BE2C (cell line): ENCODE results near the gene GABRD.

Experiments
- DNase-seq: peaks from one replicate; pipeline ENCODE4 v3.0.0-alpha.2; 2020
- H3K27me3 ChIP-seq: fragments of 250-450 bp; sonication (Bioruptor Pico); 2 replicates; pipeline ENCODE4 v1.5.1; 2020; ENCODE audit warnings: mild to moderate bottlenecking
- H3K36me3 ChIP-seq: fragments of 250-450 bp; sonication (Bioruptor Pico); 2 replicates; pipeline ENCODE4 v1.5.1; 2020; ENCODE audit warnings: mild to moderate bottlenecking
- H3K4me1 ChIP-seq: fragments of 250-450 bp; sonication (Bioruptor Pico); 2 replicates; pipeline ENCODE4 v1.5.1; 2020
- H3K4me3 ChIP-seq: 2 replicates; pipeline ENCODE4 v1.5.1; 2011; ENCODE audit warnings: low read depth, low read length
- H3K9me3 ChIP-seq: fragments of 250-450 bp; sonication (Bioruptor Pico); 2 replicates; pipeline ENCODE4 v1.5.1; 2020
- TF ChIP-seq, protein P1 (sequence below): IDR thresholded peaks from 2 replicates; pipeline ENCODE4 v1.5.1; 2012; ENCODE audit warnings: mild to moderate bottlenecking, low read depth, low read length

GABRD gene

DNA sequence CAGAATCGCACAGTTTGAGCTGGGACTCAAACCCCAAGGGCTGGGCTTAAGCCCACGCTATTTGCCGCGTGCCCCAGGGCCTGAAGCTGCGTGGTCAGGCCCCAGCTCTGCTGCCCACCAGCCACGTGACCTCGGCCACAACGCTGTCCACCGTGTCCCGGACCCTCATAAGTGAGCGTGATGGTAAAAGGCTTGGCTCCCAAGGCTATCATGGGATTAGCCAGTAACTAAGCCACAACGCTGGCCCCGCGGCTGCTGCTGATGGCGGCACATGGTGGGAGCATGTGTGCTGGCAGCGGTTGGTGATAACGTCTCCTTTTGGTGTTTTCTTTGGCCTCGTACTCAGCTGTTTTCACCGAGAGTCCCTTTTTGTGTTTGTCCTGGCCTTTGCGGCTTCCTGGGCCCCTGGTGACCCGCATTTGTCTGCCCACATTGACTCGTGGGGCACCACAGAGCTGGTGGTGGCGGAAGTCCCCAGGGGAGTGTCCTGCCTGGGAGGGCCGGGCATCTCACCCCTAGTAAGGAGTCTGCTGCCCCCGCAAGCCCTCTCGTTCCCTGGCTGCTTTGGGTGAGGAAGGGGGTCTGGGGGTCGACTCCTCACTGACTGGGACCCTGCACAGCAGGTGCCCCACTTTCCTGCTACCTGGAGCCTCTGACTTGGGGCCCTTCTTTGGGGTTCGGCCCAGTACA lies 60.4 kb downstream of the GABRD start:
- TF ChIP-seq, protein P1, sequence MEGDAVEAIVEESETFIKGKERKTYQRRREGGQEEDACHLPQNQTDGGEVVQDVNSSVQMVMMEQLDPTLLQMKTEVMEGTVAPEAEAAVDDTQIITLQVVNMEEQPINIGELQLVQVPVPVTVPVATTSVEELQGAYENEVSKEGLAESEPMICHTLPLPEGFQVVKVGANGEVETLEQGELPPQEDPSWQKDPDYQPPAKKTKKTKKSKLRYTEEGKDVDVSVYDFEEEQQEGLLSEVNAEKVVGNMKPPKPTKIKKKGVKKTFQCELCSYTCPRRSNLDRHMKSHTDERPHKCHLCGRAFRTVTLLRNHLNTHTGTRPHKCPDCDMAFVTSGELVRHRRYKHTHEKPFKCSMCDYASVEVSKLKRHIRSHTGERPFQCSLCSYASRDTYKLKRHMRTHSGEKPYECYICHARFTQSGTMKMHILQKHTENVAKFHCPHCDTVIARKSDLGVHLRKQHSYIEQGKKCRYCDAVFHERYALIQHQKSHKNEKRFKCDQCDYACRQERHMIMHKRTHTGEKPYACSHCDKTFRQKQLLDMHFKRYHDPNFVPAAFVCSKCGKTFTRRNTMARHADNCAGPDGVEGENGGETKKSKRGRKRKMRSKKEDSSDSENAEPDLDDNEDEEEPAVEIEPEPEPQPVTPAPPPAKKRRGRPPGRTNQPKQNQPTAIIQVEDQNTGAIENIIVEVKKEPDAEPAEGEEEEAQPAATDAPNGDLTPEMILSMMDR: no peak
- peaks cover 12% of the 10 kb centered on the region for H3K9me3 ChIP-seq
- H3K27me3 ChIP-seq: peaks cover 30% of the 10 kb centered on the region
- no peaks in the 10 kb centered on the region for H3K4me1 ChIP-seq
- H3K4me3 ChIP-seq: no peak overlapping the region
- no peak for DNase-seq
- H3K36me3 ChIP-seq: no peaks in the 10 kb centered on the region

DNA sequence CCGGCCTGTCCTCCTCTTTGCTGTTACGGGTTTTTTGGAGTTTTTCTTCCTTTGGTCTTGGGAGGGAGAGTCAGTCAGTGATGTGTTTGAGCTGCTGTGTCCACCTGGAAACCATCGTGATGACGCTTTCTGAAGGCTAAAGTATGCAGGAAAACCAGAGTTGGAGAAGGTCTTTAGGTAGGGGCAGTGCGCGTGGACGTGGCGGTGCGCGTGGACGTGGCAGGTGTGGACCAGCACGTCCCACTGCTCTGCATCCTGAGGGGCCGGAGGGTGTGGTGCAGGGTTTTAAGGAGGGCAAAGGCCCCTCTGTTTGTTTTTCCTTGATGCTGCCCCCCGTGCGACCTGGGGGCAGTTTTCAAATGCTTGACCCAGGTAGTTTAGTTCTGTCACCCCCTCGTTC lies 61.0 kb downstream of the GABRD start:
- H3K36me3 ChIP-seq: no peaks in the 10 kb centered on the region
- H3K4me3 ChIP-seq: no peak overlapping the region
- H3K27me3 ChIP-seq: peaks cover 26% of the 10 kb centered on the region
- no peaks in the 10 kb centered on the region for H3K4me1 ChIP-seq
- TF ChIP-seq, protein P1: no peak
- peaks cover 12% of the 10 kb centered on the region for H3K9me3 ChIP-seq
- no peak for DNase-seq
